HepG2 (cell line): ENCODE data around the gene DNAJC11. TPM values are rescaled to one million over a fixed set of nuclear protein-coding genes. Genes with fewer than 3 reads are reported as not detected.

ENCODE experiments used
- ATF7 ChIP-seq, 2 experiments: fragments of 450-650 bp in 1 of 2; sonication (generic) in 1 of 2; formaldehyde crosslinking in 1 of 2; IDR thresholded peaks; 2 replicates each; pipeline versions ENCODE4 v1.4.0 to v1.6.1; 2016 to 2020; ENCODE audit warnings: antibody characterized with exemption in 1 of 2, mild to moderate bottlenecking in 1 of 2, missing genetic modification reagents in 1 of 2
- ATM ChIP-seq: fragments of 450-650 bp; IDR thresholded peaks from 2 replicates; pipeline ENCODE4 v1.7.1; 2017; ENCODE audit warnings: mild to moderate bottlenecking, borderline replicate concordance
- CBX2 ChIP-seq, 2 experiments: fragments of 200-600 bp in 1 of 2; sonication (generic); formaldehyde crosslinking in 1 of 2; IDR thresholded peaks; 2 replicates each; pipeline versions ENCODE4 v1.7.0 to v1.8.1; 2018 to 2022; ENCODE audit warnings: low read depth in 2 of 2, low read length in 1 of 2, mild to moderate bottlenecking in 1 of 2, missing genetic modification reagents in 1 of 2
- CCDC6 ChIP-seq: sonication (generic); formaldehyde crosslinking; IDR thresholded peaks from 2 replicates; pipeline ENCODE4 v1.8.1; 2022; ENCODE audit warnings: mild to moderate bottlenecking, missing genetic modification reagents, moderate library complexity
- CHD2 ChIP-seq: IDR thresholded peaks from 2 replicates; pipeline ENCODE4 v1.6.1; 2011; ENCODE audit warnings: low read depth, low read length, improper control_type of control experiment
- ELK4 ChIP-seq: sonication (generic); formaldehyde crosslinking; IDR thresholded peaks from 2 replicates; pipeline ENCODE4 v1.9.0; 2021; ENCODE audit warnings: missing genetic modification reagents, borderline replicate concordance
- HDAC6 ChIP-seq: fragments of 200-600 bp; sonication (generic); IDR thresholded peaks from 2 replicates; pipeline ENCODE4 v1.7.0; 2017; ENCODE audit warnings: mild to moderate bottlenecking, antibody characterized with exemption, low read length, low read depth
- KDM1A ChIP-seq: IDR thresholded peaks from 2 replicates; pipeline ENCODE4 v1.6.1; 2016; ENCODE audit warnings: missing compliant biosample characterization
- KDM3A ChIP-seq: IDR thresholded peaks from 2 replicates; pipeline ENCODE4 v1.6.1; 2018; ENCODE audit warnings: low read depth, missing compliant biosample characterization
- MIXL1 ChIP-seq: IDR thresholded peaks from 2 replicates; pipeline ENCODE4 v1.6.1; 2016
- NFYC ChIP-seq: IDR thresholded peaks from 2 replicates; pipeline ENCODE4 v1.6.1; 2016; ENCODE audit warnings: missing genetic modification reagents, missing compliant biosample characterization
- PBX2 ChIP-seq: IDR thresholded peaks from 2 replicates; pipeline ENCODE4 v1.6.1; 2016; ENCODE audit warnings: control low read depth
- POLR2AphosphoS5 ChIP-seq: IDR thresholded peaks from 2 replicates; pipeline ENCODE4 v1.6.1; 2012; ENCODE audit warnings: low read depth, low read length
- RCOR2 ChIP-seq: IDR thresholded peaks from 2 replicates; pipeline ENCODE4 v1.6.1; 2016; ENCODE audit warnings: missing biosample characterization, missing genetic modification reagents
- SALL1 ChIP-seq: sonication (generic); formaldehyde crosslinking; IDR thresholded peaks from 2 replicates; pipeline ENCODE4 v1.8.0; 2022; ENCODE audit warnings: mild to moderate bottlenecking, missing genetic modification reagents
- SIX1 ChIP-seq: sonication (generic); formaldehyde crosslinking; IDR thresholded peaks from 2 replicates; pipeline ENCODE4 v1.4.0; 2020; ENCODE audit warnings: missing genetic modification reagents, borderline replicate concordance
- SMAD3 ChIP-seq: sonication (generic); formaldehyde crosslinking; IDR thresholded peaks from 2 replicates; pipeline ENCODE4 v1.4.0; 2020; ENCODE audit warnings: missing genetic modification reagents
- SNAPC2 ChIP-seq: sonication (generic); formaldehyde crosslinking; IDR thresholded peaks from 2 replicates; pipeline ENCODE4 v1.8.1; 2022; ENCODE audit warnings: mild to moderate bottlenecking, missing genetic modification reagents
- ZBTB2 ChIP-seq: sonication (generic); formaldehyde crosslinking; IDR thresholded peaks from 2 replicates; pipeline ENCODE4 v1.8.0; 2022; ENCODE audit warnings: low read depth, missing genetic modification reagents
- ZNF10 ChIP-seq: sonication (generic); formaldehyde crosslinking; IDR thresholded peaks from 2 replicates; pipeline ENCODE4 v1.4.0; 2020; ENCODE audit warnings: mild to moderate bottlenecking, low read depth, missing genetic modification reagents, borderline replicate concordance
- ZNF235 ChIP-seq: sonication (generic); formaldehyde crosslinking; IDR thresholded peaks from 2 replicates; pipeline ENCODE4 v1.8.1; 2023; ENCODE audit warnings: mild to moderate bottlenecking, missing genetic modification reagents, borderline replicate concordance
- ZNF253 ChIP-seq: sonication (generic); formaldehyde crosslinking; IDR thresholded peaks from 2 replicates; pipeline ENCODE4 v1.8.0; 2022; ENCODE audit warnings: mild to moderate bottlenecking, missing genetic modification reagents, borderline replicate concordance
- ZNF335 ChIP-seq: sonication (generic); formaldehyde crosslinking; IDR thresholded peaks from 2 replicates; pipeline ENCODE4 v1.4.0; 2020; ENCODE audit warnings: missing genetic modification reagents
- ZNF670 ChIP-seq: sonication (generic); formaldehyde crosslinking; IDR thresholded peaks from 2 replicates; pipeline ENCODE4 v1.8.0; 2022; ENCODE audit warnings: mild to moderate bottlenecking, missing genetic modification reagents, borderline replicate concordance
- ZNF709 ChIP-seq: sonication (generic); formaldehyde crosslinking; IDR thresholded peaks from 2 replicates; pipeline ENCODE4 v1.5.0; 2020; ENCODE audit warnings: mild to moderate bottlenecking, missing genetic modification reagents
- ZNF784 ChIP-seq: sonication (generic); formaldehyde crosslinking; IDR thresholded peaks from 2 replicates; pipeline ENCODE4 v1.5.1; 2020; ENCODE audit warnings: missing genetic modification reagents, mild to moderate bottlenecking, borderline replicate concordance
- ZNF839 ChIP-seq: sonication (generic); formaldehyde crosslinking; IDR thresholded peaks from 2 replicates; pipeline ENCODE4 v1.4.0; 2020; ENCODE audit warnings: missing genetic modification reagents, mild to moderate bottlenecking, borderline replicate concordance
- ZSCAN25 ChIP-seq: sonication (generic); formaldehyde crosslinking; IDR thresholded peaks from 2 replicates; pipeline ENCODE4 v1.8.0; 2022; ENCODE audit warnings: mild to moderate bottlenecking, missing genetic modification reagents
- polyA plus RNA-seq, 8 experiments: library from polyadenylated mRNA; depleted of rRNA in 3 of 8; stranded (reverse) in 7 of 8; unstranded in 1 of 8; fragments of >200 nt; fragmentation: Illumina TruSeq in 4 of 8; extraction: Trizol in 4 of 8; gene quantifications; 2 replicates each; pipeline versions ENCODE4 v1.2.1 to v1.2.3, GENCODE V29; 2011 to 2016; ENCODE audit warnings: low read depth in 4 of 8, missing spikeins in 1 of 8, mixed read lengths in 1 of 8; ENCODE audit not compliant: insufficient read depth in 1 of 8
- total RNA-seq, 5 experiments: library from RNA; depleted of rRNA; stranded (reverse); fragments of >200 nt; fragmentation: Illumina TruSeq; extraction: Trizol; gene quantifications; 2 replicates each; pipeline ENCODE4 v1.2.3, GENCODE V29; 2016; ENCODE audit warnings: low read depth in 1 of 5

The DNAJC11 gene
- total and polyA plus RNA-seq, 2 of the 13 experiments (the other 11 are each of a cell fraction or from before 2014, with no cell fraction given), result 25.1 to 47.6 TPM

- TF ChIP-seq ZNF10 (CRISPR knock-in tag), result no peak
- TF ChIP-seq POLR2AphosphoS5, result no peak; the same call in 1 of the 2 replicates
- TF ChIP-seq HDAC6, result no peak
- TF ChIP-seq SMAD3 (CRISPR knock-in tag), result no peak
- TF ChIP-seq NFYC (CRISPR knock-in tag), result peak; percentile 55; the same call in 1 of the 2 replicates
- no peak for TF ChIP-seq ZNF670
- TF ChIP-seq KDM1A, result no peak
- peak; percentile 54 for TF ChIP-seq KDM3A
- no peak for TF ChIP-seq MIXL1
- TF ChIP-seq ZNF839, result no peak
- TF ChIP-seq ZSCAN25 (CRISPR knock-in tag), result no peak
- TF ChIP-seq ATF7 (IDR thresholded peaks at IDR 0.05), result no peak
- no peak for TF ChIP-seq ATF7 (CRISPR knock-in tag; IDR thresholded peaks at IDR 0.05)
- TF ChIP-seq ZBTB2 (CRISPR knock-in tag), result peak; percentile 99
- TF ChIP-seq PBX2, result no peak
- TF ChIP-seq CCDC6 (CRISPR knock-in tag), result no peak
- no peak for TF ChIP-seq SALL1 (CRISPR knock-in tag)
- TF ChIP-seq CHD2, result peak; percentile 73
- TF ChIP-seq ELK4 (CRISPR knock-in tag), result no peak
- no peak for TF ChIP-seq SIX1 (CRISPR knock-in tag)
- TF ChIP-seq ATM, result no peak
- no peak for TF ChIP-seq ZNF784 (CRISPR knock-in tag)
- TF ChIP-seq ZNF235, result no peak
- TF ChIP-seq RCOR2 (CRISPR knock-in tag), result no peak
- no peak for TF ChIP-seq SNAPC2 (CRISPR knock-in tag)
- no peak for TF ChIP-seq ZNF253 (CRISPR knock-in tag)
- TF ChIP-seq CBX2 (IDR thresholded peaks at IDR 0.05; ENCODE audit: low read depth, low read length), result no peak
- no peak for TF ChIP-seq CBX2 (CRISPR knock-in tag; IDR thresholded peaks at IDR 0.05; ENCODE audit: low read depth)
- no peak for TF ChIP-seq ZNF335 (CRISPR knock-in tag)
- TF ChIP-seq ZNF709 (CRISPR knock-in tag), result no peak
These were observed 88.1 kb downstream of the DNAJC11 start, which contains the start of gene PHF13 (continued) for GRCh38 chr1:6613361-6614018.
